Measurements from ENCODE around the gene DAB2IP. TPM values are rescaled to one million over a fixed set of nuclear protein-coding genes. Genes with fewer than 3 reads are reported as not detected.

DAB2IP gene
- total and polyA plus RNA-seq, 4 donors = 16.6 to 58.9 (median 40.3) TPM

DNA sequence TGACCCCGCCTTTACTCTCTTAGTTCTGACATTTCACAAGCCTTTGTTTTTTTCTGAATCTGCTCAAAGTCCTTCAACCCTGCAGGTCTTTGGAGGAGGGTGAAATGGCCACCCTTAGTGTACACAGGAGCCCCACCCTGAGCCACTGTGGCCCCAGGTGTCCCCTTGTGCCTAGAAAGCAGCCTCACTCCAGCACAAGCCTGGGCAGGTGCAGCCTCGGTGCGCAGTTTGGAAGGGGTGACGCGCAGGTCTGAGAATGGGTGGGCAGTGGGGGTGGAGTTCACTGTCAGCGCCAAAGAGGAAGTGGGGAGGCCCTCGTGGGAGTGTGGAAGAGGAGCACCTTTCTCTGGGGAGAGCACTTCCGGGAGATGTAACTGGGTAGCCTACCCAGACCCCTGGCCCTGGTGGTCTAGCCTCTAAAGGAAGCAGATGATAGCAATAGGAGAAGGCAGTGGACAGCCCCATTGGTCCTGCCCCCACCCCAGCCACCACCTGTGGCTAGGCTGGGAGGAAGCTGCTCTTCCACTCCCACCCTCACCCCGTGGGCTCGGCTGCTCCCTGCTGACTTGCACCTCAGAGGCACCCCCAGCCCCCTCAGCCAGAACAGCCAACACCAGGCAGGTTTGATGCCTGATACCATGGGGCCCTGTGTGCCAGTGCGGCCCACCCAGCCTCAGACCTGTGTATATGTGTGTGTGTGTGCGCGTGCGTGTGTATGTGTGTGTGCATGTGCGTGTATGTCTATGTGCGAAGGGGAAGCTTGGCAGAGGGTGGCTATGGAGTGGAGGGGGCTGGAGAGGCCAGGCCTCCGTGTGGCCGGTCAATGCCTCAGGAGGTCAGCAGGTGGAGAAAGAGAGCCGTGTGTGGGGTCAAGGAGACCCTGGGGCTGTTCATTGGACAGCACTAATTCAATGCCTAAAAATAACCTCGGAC lies 16.8 kb upstream of the DAB2IP start:
- 75% methylated on average over 14 of the region's 20 CpGs for WGBS (ENCODE audit: insufficient coverage)
- peaks cover 68% of the 10 kb centered on the region for H3K4me1 ChIP-seq (ENCODE audit: control insufficient read depth, insufficient read depth, low read length)
- H3K4me3 ChIP-seq (ENCODE audit: low read depth, low read length) = no peak overlapping the region
- H3K9me3 ChIP-seq (ENCODE audit: control insufficient read depth, insufficient read depth, low read length) = no peaks in the 10 kb centered on the region
- no peaks in the 10 kb centered on the region for H3K36me3 ChIP-seq (ENCODE audit: control insufficient read depth, insufficient read depth, low read length)
- DNase-seq (ENCODE audit: low read depth in 4 of 6, low spot score in 6 of 6) = peak in 2 of 6 donors; percentile 31 to 65
- no peak overlapping the region for H3K27ac ChIP-seq (ENCODE audit: low read depth, low read length)
- H3K27me3 ChIP-seq (ENCODE audit: control insufficient read depth, insufficient read depth, low read length) = no peaks in the 10 kb centered on the region

DNA sequence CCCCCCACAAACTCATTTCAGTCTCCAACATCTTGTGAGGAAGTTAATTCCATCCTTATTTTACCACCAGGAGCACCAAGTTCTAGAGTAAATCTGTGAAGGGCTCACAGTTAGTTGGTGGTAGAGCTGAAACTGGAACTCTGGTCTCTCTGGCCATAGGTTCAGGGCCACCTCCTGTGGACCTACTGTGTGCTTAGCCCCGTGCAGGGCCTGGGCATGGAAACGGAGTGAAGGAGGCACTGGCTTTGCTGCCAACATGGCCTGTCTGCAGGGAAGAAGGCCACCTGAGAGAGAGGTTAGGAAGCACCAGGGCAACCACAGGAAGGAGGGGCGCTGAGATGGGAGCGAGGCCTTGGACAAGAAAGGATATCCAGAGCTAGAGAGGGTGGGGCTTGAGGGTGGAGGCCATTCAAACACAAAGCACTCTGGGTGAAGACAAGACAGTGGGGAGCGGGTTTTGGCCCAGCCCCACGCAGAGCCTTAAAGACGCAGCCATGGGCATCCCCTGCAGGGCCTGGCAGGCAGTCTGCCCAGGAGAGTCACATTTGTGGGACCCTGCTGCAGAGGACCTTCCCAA lies 16.0 kb upstream of the DAB2IP start:
- Histone ChIP-seq H3K36me3 (ENCODE audit: control insufficient read depth, insufficient read depth, low read length) (no peaks in the 10 kb centered on the region), H3K9me3 (ENCODE audit: control insufficient read depth, insufficient read depth, low read length) (no peaks in the 10 kb centered on the region), H3K27ac (ENCODE audit: low read depth, low read length) (no peak overlapping the region), H3K27me3 (ENCODE audit: control insufficient read depth, insufficient read depth, low read length) (no peaks in the 10 kb centered on the region), H3K4me3 (ENCODE audit: low read depth, low read length) (no peak overlapping the region), H3K4me1 (ENCODE audit: control insufficient read depth, insufficient read depth, low read length) (peaks cover 72% of the 10 kb centered on the region)
- no peak for DNase-seq (ENCODE audit: low read depth in 4 of 6, low spot score in 6 of 6)
- WGBS (ENCODE audit: insufficient coverage) = 57% methylated on average over 7 of the region's 7 CpGs

DNA sequence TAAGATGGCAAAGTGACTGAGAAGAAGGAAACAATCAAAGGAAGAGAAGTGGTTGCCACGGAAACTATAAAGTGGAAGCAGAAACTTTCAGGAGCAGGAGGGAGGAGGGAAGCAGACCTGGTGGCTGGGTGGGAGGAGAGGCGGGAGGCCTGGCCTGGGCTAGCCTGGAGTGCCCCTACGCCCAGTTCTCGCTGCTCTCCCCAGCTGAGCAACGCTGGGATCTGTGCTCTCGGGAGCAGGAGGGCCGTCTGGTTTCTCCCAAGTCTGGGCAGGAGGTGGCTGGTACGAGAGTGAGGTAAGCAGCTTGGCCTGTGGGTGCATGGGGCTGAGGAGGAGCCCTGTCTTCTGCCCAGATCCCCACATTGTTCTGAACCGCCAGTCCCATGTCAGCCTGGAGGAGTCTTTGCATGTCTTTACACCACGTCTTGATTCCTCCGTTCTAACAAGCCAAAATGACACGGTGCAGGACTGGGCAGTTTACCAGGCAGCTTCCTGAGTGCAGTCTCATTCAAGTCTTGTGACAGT lies 15.0 kb upstream of the DAB2IP start:
- Histone ChIP-seq H3K4me1 (ENCODE audit: control insufficient read depth, insufficient read depth, low read length) (peaks cover 78% of the 10 kb centered on the region), H3K27me3 (ENCODE audit: control insufficient read depth, insufficient read depth, low read length) (no peaks in the 10 kb centered on the region), H3K27ac (ENCODE audit: low read depth, low read length) (no peak overlapping the region), H3K36me3 (ENCODE audit: control insufficient read depth, insufficient read depth, low read length) (no peaks in the 10 kb centered on the region), H3K4me3 (ENCODE audit: low read depth, low read length) (no peak overlapping the region), H3K9me3 (ENCODE audit: control insufficient read depth, insufficient read depth, low read length) (no peaks in the 10 kb centered on the region)
- peak in 3 of 6 donors; percentile 50 to 81 (median 68) for DNase-seq (ENCODE audit: low read depth in 4 of 6, low spot score in 6 of 6)
- WGBS (ENCODE audit: insufficient coverage) = 31% methylated on average over 9 of the region's 12 CpGs

DNA sequence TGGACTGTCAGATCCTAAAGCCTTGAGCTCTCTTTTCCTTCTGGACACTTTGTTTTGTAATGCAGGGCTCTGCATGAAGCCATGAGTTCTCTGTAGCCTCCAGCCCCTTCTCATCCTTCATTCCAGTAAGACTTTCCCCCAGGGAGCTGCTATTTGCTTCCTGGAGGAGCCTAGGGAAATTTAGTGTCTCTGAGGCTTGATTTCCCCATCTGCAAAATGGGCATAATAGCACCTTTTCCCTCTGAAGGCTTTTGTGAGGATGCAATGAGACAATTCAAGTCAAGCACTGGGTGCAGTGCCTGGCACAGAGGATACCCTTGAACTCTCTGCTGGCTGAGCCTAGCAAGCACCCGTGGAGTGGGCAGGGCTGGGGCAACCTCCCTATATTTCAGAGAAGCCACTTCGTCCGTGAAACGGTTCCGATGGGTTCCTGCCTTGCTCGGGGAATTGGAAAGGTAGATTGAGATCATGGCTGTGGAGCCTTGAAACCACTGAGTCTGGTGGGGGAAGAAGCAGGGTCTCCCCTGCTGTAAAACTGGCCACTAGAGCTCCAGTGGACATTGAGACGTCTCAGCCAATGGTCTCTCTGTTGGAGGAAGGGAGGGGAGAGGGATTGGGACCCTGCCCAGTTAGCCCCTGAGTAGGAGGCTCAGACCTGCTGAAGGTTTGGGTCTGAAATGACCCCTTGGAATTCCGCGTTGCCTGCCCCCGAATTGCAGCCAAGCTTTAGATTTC lies 14.3 kb upstream of the DAB2IP start:
- 56% methylated on average over 8 of the region's 10 CpGs for WGBS (ENCODE audit: insufficient coverage)
- H3K9me3 ChIP-seq (ENCODE audit: control insufficient read depth, insufficient read depth, low read length) = no peaks in the 10 kb centered on the region

DNA sequence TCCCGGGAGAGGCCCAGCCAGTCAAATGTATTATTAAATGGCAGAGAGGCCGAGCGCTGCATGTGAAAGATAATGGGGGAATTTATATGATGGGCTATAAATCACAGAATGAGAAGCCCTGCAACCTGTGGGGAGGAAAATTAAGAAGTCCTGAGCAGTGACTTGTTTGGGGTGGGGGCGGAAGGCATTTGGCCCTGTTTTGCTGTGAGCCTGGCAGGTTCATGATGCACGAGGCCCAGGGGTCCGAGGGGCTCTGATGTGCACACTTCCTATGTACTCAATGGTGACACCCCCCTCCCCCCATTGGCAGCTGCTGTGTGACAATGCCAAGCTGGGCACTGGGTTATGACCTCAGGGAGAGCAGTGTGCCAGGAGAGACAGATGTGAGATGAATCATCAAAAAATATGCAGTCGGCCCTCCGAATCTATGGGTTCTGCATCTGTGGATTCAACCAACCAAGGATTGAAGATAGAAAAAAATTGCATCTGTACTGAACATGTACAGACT lies 13.7 kb upstream of the DAB2IP start:
- no peaks in the 10 kb centered on the region for H3K9me3 ChIP-seq (ENCODE audit: control insufficient read depth, insufficient read depth, low read length)
- H3K36me3 ChIP-seq (ENCODE audit: control insufficient read depth, insufficient read depth, low read length) = no peaks in the 10 kb centered on the region
- H3K27me3 ChIP-seq (ENCODE audit: control insufficient read depth, insufficient read depth, low read length) = no peaks in the 10 kb centered on the region
- peak in 1 of 6 donors; percentile 67 for DNase-seq (ENCODE audit: low read depth in 4 of 6, low spot score in 6 of 6)
- H3K4me1 ChIP-seq (ENCODE audit: control insufficient read depth, insufficient read depth, low read length) = peaks cover 67% of the 10 kb centered on the region
- WGBS (ENCODE audit: insufficient coverage) = 33% methylated on average over 6 of the region's 8 CpGs
- no peak overlapping the region for H3K27ac ChIP-seq (ENCODE audit: low read depth, low read length)
- H3K4me3 ChIP-seq (ENCODE audit: low read depth, low read length) = no peak overlapping the region

More for the DNA sequence above, 14.3 kb upstream of the DAB2IP start:
- Histone ChIP-seq H3K4me1 (ENCODE audit: control insufficient read depth, insufficient read depth, low read length) (peaks cover 73% of the 10 kb centered on the region), H3K4me3 (ENCODE audit: low read depth, low read length) (no peak overlapping the region), H3K36me3 (ENCODE audit: control insufficient read depth, insufficient read depth, low read length) (no peaks in the 10 kb centered on the region), H3K27ac (ENCODE audit: low read depth, low read length) (no peak overlapping the region), H3K27me3 (ENCODE audit: control insufficient read depth, insufficient read depth, low read length) (no peaks in the 10 kb centered on the region)
- DNase-seq (ENCODE audit: low read depth in 4 of 6, low spot score in 6 of 6) = no peak

DNA sequence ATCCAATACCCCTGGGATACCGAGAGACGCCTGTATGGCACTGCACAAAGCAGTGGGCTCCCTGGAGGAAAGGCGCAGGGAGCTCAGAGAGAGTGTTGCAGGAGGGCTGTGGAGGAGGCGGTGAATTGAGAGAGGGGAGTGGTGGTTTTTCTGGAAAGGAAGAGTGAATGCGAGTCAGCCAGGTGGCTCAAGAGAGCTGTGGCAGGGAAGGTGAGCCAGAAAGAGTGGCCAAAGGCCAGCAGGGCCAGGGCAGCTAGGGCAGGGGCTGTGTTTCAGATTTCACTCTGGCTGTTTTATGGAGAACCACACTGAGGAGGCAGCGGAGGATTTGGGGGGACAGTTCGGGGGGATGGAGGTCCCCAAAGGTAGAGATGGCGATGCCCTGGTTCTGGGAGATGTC lies 13.0 kb upstream of the DAB2IP start:
- no peaks in the 10 kb centered on the region for H3K36me3 ChIP-seq (ENCODE audit: control insufficient read depth, insufficient read depth, low read length)
- no peak overlapping the region for H3K27ac ChIP-seq (ENCODE audit: low read depth, low read length)
- no peak overlapping the region for H3K4me3 ChIP-seq (ENCODE audit: low read depth, low read length)
- no peaks in the 10 kb centered on the region for H3K9me3 ChIP-seq (ENCODE audit: control insufficient read depth, insufficient read depth, low read length)
- no peak for DNase-seq (ENCODE audit: low read depth in 4 of 6, low spot score in 6 of 6)
- no peaks in the 10 kb centered on the region for H3K27me3 ChIP-seq (ENCODE audit: control insufficient read depth, insufficient read depth, low read length)
- peaks cover 60% of the 10 kb centered on the region for H3K4me1 ChIP-seq (ENCODE audit: control insufficient read depth, insufficient read depth, low read length)
- WGBS (ENCODE audit: insufficient coverage) = 79% methylated on average over 8 of the region's 8 CpGs

DNA sequence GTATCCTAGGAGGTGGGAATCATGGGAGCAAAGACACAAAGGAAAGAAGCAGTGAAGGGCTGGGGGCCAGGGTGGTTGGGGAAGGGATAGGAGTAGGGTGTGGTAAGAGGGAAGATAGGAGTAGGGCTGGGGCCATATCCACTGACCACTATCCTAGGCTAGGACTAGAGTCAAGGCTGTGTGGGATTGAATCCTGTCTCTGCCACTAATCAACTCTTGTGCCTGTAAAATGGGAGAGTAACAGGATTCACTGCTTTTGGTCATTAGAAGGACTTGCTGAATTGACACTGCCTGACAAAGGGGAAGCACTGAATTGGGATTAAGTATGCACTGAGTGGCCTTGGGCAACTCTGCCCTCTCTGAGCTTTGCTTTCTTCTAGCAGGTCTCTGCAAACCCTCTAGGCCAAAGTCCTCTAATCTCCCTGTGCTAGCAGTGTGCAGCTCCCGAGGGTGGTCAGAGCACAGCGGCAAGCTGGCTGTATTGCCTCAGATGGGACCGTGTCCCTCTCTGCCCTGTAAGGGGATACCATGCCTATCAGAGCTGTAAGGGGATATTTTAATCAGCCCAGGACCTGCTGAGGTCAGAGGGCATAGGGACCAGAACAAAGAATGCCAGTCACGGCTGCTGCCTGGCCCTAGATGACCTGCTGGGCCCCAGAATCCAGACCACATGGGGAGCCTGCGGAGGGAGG lies 12.4 kb upstream of the DAB2IP start:
- H3K4me1 ChIP-seq (ENCODE audit: control insufficient read depth, insufficient read depth, low read length) = peaks cover 55% of the 10 kb centered on the region
- H3K27me3 ChIP-seq (ENCODE audit: control insufficient read depth, insufficient read depth, low read length) = no peaks in the 10 kb centered on the region
- H3K9me3 ChIP-seq (ENCODE audit: control insufficient read depth, insufficient read depth, low read length) = no peaks in the 10 kb centered on the region
- H3K4me3 ChIP-seq (ENCODE audit: low read depth, low read length) = no peak overlapping the region
- WGBS (ENCODE audit: insufficient coverage) = 80% methylated on average over 5 of the region's 5 CpGs
- no peaks in the 10 kb centered on the region for H3K36me3 ChIP-seq (ENCODE audit: control insufficient read depth, insufficient read depth, low read length)
- no peak for DNase-seq (ENCODE audit: low read depth in 4 of 6, low spot score in 6 of 6)
- H3K27ac ChIP-seq (ENCODE audit: low read depth, low read length) = no peak overlapping the region

DNA sequence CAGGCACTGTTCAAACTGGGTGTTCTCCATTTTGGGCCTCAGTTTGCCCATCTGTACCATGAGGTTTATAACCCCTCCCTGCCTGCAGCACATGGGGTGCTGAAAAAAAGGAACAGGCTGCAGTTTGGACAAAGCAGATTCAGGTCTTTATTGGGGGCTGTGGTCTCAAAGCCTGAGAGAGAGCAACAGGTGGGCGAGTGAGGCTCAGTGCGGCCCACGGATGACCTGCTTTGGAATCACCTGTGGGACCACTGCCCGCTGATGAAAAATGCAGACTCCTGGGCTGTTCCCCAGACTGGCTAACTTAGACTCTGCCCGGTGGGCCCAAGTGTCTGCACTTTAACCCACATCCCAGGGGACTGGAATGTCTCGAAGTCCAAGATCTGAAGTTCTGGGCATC lies 11.8 kb upstream of the DAB2IP start:
- no peak for DNase-seq (ENCODE audit: low read depth in 4 of 6, low spot score in 6 of 6)
- WGBS (ENCODE audit: insufficient coverage) = 94% methylated on average over 6 of the region's 6 CpGs
- H3K9me3 ChIP-seq (ENCODE audit: control insufficient read depth, insufficient read depth, low read length) = no peaks in the 10 kb centered on the region
- no peak overlapping the region for H3K4me3 ChIP-seq (ENCODE audit: low read depth, low read length)
- H3K4me1 ChIP-seq (ENCODE audit: control insufficient read depth, insufficient read depth, low read length) = peaks cover 49% of the 10 kb centered on the region
- no peak overlapping the region for H3K27ac ChIP-seq (ENCODE audit: low read depth, low read length)
- H3K36me3 ChIP-seq (ENCODE audit: control insufficient read depth, insufficient read depth, low read length) = no peaks in the 10 kb centered on the region
- H3K27me3 ChIP-seq (ENCODE audit: control insufficient read depth, insufficient read depth, low read length) = no peaks in the 10 kb centered on the region

DNA sequence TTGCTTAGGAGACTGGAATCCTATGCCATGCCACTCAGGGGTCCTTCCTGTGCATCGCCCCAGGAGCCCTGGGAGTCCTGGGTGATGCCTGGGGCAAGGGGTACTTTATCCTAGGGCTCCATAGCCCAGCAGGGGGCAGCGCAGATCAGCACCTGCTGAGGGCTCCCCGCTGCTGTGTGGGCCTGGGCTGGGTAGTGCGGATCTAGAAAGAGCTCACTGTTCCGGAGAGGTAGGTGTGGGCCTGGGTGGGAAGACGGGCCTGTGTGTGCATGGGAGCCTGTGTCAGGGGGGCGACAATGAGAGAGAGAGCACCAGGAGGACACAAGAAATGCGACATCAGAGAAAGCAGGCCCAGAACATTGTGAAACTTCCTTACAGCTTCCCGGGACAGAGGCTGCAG lies 11.4 kb upstream of the DAB2IP start:
- Histone ChIP-seq H3K4me1 (ENCODE audit: control insufficient read depth, insufficient read depth, low read length) (peaks cover 49% of the 10 kb centered on the region), H3K9me3 (ENCODE audit: control insufficient read depth, insufficient read depth, low read length) (no peaks in the 10 kb centered on the region), H3K36me3 (ENCODE audit: control insufficient read depth, insufficient read depth, low read length) (no peaks in the 10 kb centered on the region), H3K27ac (ENCODE audit: low read depth, low read length) (no peak overlapping the region), H3K4me3 (ENCODE audit: low read depth, low read length) (no peak overlapping the region), H3K27me3 (ENCODE audit: control insufficient read depth, insufficient read depth, low read length) (no peaks in the 10 kb centered on the region)
- WGBS (ENCODE audit: insufficient coverage) = 78% methylated on average over 9 of the region's 9 CpGs
- DNase-seq (ENCODE audit: low read depth in 4 of 6, low spot score in 6 of 6) = no peak
